Stimulated activated naive B cell treated with anti-CD40 and anti-IgM and Interleukin-4, amounts not matched to agents 10 μg/mL and 1 μg/mL and 100 μg/mL, for 72 hours (primary cell): Measurements from ENCODE around the gene ANAPC15.

Experiments
- ATAC-seq, 2 donors: fragments of 150-1000 bp; cut with Tn5 transposase; replicated peaks; 2 replicates each; pipeline ENCODE4 v1.10.0; 2021; ENCODE audit warnings: moderate library complexity in 1 of 2
- DNase-seq: peaks from one replicate; pipeline ENCODE4 v3.0.0; 2021
- H3K27ac Mint-ChIP-seq: one replicate; pipeline ENCODE4 v1.8.0; 2022; ENCODE audit warnings: mild to moderate bottlenecking, mixed read lengths
- H3K27me3 Mint-ChIP-seq, 2 donors: one replicate each; pipeline ENCODE4 v1.8.0; 2022; ENCODE audit warnings: mixed read lengths in 2 of 2
- H3K36me3 Mint-ChIP-seq, 2 donors: one replicate each; pipeline ENCODE4 v1.8.0; 2022; ENCODE audit warnings: mixed read lengths in 2 of 2, mild to moderate bottlenecking in 1 of 2
- H3K4me1 Mint-ChIP-seq, 2 donors: one replicate each; pipeline ENCODE4 v1.8.0; 2022; ENCODE audit warnings: mixed read lengths in 2 of 2, mild to moderate bottlenecking in 1 of 2
- H3K4me3 Mint-ChIP-seq, 2 donors: one replicate each; pipeline ENCODE4 v1.8.0; 2022; ENCODE audit warnings: mild to moderate bottlenecking in 2 of 2, mixed read lengths in 2 of 2, moderate library complexity in 1 of 2
- H3K9me3 Mint-ChIP-seq, 2 donors: one replicate each; pipeline ENCODE4 v1.8.0; 2022; ENCODE audit warnings: mixed read lengths in 2 of 2, mild to moderate bottlenecking in 1 of 2

The ANAPC15 gene

DNA sequence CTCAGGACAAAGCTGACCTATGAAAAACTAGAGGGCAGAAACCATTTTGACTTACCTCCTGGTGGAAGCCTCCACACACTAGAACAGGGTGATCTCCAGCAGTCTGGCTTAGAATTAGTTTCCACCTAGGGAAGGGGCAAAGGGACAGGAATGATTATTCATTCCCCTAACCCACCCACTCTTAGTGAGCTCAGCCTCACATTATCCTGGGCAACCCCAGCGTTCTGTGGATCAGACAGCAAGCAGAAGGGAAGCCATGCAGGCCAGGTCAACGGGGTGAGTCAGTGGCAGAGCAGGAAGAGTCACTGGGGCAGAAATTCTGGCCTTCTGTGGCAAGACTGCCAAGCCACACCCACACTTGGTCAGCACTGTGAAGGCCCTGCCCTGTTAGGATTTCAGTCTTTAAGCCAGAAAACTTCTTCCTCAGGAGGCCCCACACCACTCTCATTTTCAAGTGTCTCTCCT lies 42.7 kb downstream of the ANAPC15 start:
- Mint-ChIP-seq H3K27ac (peak overlapping the region; percentile 91), H3K4me1 (peaks cover 17 to 44% of the 10 kb centered on the region in 2 donors), H3K9me3 (no peaks in the 10 kb centered on the region), H3K4me3 (peak overlapping the region; percentile 44 to 66), H3K27me3 (no peaks in the 10 kb centered on the region), H3K36me3 (peaks cover 9 to 23% of the 10 kb centered on the region in 2 donors)
- peak; percentile 75 to 84 for ATAC-seq
- peak; percentile 15 for DNase-seq

DNA sequence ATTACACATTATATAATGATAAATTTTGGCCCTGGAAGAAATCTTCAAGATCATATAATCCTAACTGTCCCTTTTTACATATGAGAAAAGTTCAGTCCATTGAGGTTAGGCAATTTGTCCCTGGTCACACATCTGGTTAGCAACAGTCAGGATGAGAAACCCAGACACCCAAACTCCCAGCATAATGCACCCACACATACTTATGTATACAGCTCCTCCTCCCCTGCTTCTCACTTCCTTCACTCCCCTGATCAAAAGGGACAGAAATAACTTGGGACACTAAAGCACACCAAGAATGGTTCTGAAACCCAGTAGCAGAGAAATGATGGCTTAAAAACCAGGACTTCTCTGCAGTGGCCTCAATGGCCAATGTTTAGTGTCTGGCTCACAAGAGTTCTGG lies 43.3 kb downstream of the ANAPC15 start:
- H3K27ac Mint-ChIP-seq = peak overlapping the region; percentile 91

DNA sequence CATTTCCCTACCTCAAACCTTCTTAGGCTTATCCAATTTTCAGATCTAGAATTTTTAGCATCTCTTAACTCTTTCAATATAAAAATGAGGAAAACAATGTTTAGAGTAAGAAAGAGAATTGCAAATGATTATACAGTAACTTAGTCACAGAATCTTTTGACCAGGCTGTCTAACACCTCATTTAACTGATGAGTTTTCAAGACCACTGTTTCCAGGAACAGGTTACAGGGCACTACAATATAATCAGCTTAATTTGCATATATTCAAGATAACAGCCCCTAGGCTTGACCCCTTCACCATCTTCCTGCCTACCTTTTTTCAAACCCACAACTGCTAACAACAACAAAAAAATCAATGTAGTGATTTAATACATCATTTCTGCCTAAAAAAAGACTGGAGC lies 44.8 kb downstream of the ANAPC15 start:
- Mint-ChIP-seq H3K4me1 (peaks cover 17 to 43% of the 10 kb centered on the region in 2 donors), H3K27me3 (no peaks in the 10 kb centered on the region), H3K27ac (no peak overlapping the region), H3K9me3 (no peaks in the 10 kb centered on the region), H3K4me3 (no peak overlapping the region), H3K36me3 (peaks cover 9 to 20% of the 10 kb centered on the region in 2 donors)
- ATAC-seq = peak in 1 of 2 donors; percentile 14
- no peak for DNase-seq

More for the DNA sequence above, 43.3 kb downstream of the ANAPC15 start:
- Mint-ChIP-seq H3K4me3 (peak overlapping the region; percentile 44 to 66), H3K27me3 (no peaks in the 10 kb centered on the region), H3K9me3 (no peaks in the 10 kb centered on the region), H3K4me1 (peaks cover 17 to 44% of the 10 kb centered on the region in 2 donors), H3K36me3 (peaks cover 9 to 23% of the 10 kb centered on the region in 2 donors)
- ATAC-seq (peak; percentile 64 to 68), DNase-seq (no peak)

DNA sequence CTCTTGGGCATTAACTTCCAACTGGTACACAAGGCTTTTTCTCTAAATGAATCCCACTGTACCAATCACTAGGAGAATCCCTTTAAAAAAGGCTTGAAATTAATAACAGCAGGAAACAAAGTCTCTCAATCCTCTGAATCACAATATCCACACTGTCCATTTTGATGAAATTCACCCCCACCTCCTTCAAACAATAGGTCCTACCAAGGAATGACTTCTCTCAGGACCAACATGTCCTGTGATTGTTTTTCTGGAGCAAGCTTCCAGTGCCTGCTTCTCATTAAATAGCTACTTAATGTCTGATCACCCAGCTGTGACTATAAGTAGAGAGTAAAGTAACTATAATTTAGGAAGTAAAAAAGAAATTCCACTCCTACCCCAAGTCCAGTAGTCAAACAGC lies 45.2 kb downstream of the ANAPC15 start:
- H3K9me3 Mint-ChIP-seq = no peaks in the 10 kb centered on the region
- DNase-seq (no peak), ATAC-seq (no peak)
- no peak overlapping the region for H3K4me3 Mint-ChIP-seq
- H3K4me1 Mint-ChIP-seq = peaks cover 17 to 43% of the 10 kb centered on the region in 2 donors
- no peak overlapping the region for H3K27ac Mint-ChIP-seq
- H3K27me3 Mint-ChIP-seq = no peaks in the 10 kb centered on the region
- peaks cover 9 to 20% of the 10 kb centered on the region in 2 donors for H3K36me3 Mint-ChIP-seq

DNA sequence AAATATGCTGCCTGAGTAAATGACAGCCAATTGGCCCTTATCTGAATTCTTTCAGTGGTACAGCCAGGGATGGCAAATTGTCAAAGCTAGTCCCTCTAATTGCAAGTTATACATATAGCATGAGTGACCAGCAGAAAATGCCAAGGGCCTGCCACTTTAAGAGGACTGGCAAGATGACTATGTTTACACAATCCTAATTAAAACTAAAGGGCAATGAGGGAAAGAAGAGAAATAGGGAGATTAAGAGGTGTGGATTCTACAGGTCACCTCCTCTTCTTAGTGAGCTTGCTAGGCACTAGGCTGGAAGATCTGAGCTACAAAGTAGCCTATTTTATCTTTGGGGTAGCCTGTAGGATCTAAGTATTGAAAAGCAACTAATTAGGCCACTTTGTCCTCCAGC lies 45.6 kb downstream of the ANAPC15 start:
- H3K36me3 Mint-ChIP-seq = peaks cover 10 to 23% of the 10 kb centered on the region in 2 donors
- H3K4me3 Mint-ChIP-seq = no peak overlapping the region
- no peak for ATAC-seq
- no peaks in the 10 kb centered on the region for H3K9me3 Mint-ChIP-seq
- DNase-seq = no peak
- H3K4me1 Mint-ChIP-seq = peaks cover 18 to 47% of the 10 kb centered on the region in 2 donors
- no peaks in the 10 kb centered on the region for H3K27me3 Mint-ChIP-seq
- H3K27ac Mint-ChIP-seq = no peak overlapping the region

DNA sequence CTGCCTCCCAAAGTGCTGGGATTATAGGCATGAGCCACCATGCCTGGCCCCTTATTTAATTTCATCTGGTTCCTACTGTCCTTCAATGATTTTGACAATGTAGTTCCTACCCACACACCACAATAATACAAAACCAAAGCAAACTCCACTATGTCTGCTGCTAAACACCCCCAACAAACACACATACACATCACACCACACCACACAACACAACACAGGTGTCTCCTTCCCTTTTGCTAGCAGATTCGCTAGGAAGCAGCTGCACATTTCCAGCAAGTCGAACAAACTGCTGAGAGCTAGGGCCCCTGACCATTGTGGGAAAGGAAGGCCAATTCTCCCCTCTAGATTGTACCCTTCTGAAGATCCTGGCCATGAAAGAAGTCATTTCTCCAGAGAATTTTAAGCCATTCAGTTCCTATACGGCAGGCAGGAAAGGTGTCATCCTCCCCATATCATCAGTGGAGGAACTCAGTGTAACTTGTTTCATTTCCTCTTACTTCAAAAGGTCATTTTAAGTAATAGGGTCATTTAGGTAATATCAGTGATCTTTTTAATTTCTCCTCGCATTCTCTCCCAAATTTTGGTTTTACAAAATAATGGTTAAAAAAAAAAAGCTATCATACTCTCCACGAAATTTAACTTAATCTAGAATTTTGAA lies 50.6 kb downstream of the ANAPC15 start:
- Mint-ChIP-seq H3K27me3 (no peaks in the 10 kb centered on the region), H3K36me3 (peaks cover 7 to 24% of the 10 kb centered on the region in 2 donors), H3K9me3 (no peaks in the 10 kb centered on the region), H3K4me3 (peak overlapping the region; percentile 1 to 64), H3K4me1 (peaks cover 4 to 12% of the 10 kb centered on the region in 2 donors), H3K27ac (peak overlapping the region; percentile 95)
- DNase-seq (no peak), ATAC-seq (peak; percentile 67 to 87)
